GM23248 (cell line): Measurements from ENCODE around the gene MTFR1L.

Experiments
- EZH2 ChIP-seq: fragments of 200-600 bp; sonication (generic); IDR thresholded peaks from 2 replicates; pipeline ENCODE4 v1.6.1; 2018; ENCODE audit warnings: antibody characterized with exemption, mild to moderate bottlenecking; ENCODE audit not compliant: insufficient read depth, poor library complexity, severe bottlenecking
- EZH2phosphoT487 ChIP-seq: fragments of 200-600 bp; sonication (generic); IDR thresholded peaks from 2 replicates; pipeline ENCODE4 v1.6.1; 2018; ENCODE audit warnings: antibody characterized with exemption, moderate library complexity, mild to moderate bottlenecking, low read depth; ENCODE audit not compliant: insufficient read depth

GRCh38 chr1:25878690-25879089 is 58.9 kb downstream of the MTFR1L start:
- TF ChIP-seq EZH2 (no peak), EZH2phosphoT487 (no peak)
